ENCODE measurements around the gene ZG16. TPM values are rescaled to one million over a fixed set of nuclear protein-coding genes. Genes with fewer than 3 reads are reported as not detected.
A peak's percentile ranks its signal among the peaks of the same experiment; 100 is the strongest.
"Not testable (repeated sequence)": the region's sequence is repeated elsewhere in the genome, so short reads cannot be mapped to it uniquely, and the experiment has no call there.

Gene ZG16
- total RNA-seq, 4 donors from 2014 or later: not detected

DNA sequence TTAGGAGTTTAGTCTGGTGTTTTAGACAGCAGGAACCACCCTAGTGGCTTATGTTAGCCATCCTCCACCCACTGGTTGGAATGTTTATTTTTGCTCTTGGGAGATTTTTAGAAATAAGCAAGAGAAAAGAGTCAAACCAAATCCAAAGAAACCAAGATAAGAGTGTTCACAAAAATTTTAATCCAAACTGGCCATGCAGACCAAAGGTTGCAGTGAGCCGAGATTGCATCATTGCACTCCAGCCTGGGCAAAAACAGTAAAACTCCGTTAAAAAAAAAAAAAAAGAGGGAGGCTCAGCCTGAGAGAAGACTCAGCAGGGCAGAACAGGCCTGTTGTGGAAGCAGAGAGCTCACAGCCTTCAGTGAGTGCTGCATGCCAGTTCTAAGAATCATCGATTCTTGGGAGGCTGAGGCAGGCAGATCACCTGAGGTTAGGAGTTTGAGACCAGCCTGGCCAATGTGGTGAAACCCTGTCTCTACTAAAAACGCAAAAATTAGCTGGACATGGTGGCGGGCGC is 20.0 kb upstream of the ZG16 start:
- TF ChIP-seq, protein P1, sequence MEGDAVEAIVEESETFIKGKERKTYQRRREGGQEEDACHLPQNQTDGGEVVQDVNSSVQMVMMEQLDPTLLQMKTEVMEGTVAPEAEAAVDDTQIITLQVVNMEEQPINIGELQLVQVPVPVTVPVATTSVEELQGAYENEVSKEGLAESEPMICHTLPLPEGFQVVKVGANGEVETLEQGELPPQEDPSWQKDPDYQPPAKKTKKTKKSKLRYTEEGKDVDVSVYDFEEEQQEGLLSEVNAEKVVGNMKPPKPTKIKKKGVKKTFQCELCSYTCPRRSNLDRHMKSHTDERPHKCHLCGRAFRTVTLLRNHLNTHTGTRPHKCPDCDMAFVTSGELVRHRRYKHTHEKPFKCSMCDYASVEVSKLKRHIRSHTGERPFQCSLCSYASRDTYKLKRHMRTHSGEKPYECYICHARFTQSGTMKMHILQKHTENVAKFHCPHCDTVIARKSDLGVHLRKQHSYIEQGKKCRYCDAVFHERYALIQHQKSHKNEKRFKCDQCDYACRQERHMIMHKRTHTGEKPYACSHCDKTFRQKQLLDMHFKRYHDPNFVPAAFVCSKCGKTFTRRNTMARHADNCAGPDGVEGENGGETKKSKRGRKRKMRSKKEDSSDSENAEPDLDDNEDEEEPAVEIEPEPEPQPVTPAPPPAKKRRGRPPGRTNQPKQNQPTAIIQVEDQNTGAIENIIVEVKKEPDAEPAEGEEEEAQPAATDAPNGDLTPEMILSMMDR (IDR thresholded peaks at IDR 0.05): no peak
- no peak for TF ChIP-seq POLR2A (IDR thresholded peaks at IDR 0.05)
- Histone ChIP-seq H3K27ac (peak overlapping the region; percentile 69 to 78 (median 78)), H3K9me3 (no peaks in the 10 kb centered on the region), H3K4me3 (replicated peaks in 1 of 3) (no peak overlapping the region), H3K27me3 (no peaks in the 10 kb centered on the region), H3K36me3 (no peaks in the 10 kb centered on the region), H3K4me1 (peaks cover 37 to 47% of the 10 kb centered on the region in 2 donors)
- 52 to 54% methylated on average over 6 of the region's 6 CpGs for WGBS, 2 donors
- DNase-seq: peak; percentile 74 to 77
- intact Hi-C loops (cut with DNase I): no loop called here

DNA sequence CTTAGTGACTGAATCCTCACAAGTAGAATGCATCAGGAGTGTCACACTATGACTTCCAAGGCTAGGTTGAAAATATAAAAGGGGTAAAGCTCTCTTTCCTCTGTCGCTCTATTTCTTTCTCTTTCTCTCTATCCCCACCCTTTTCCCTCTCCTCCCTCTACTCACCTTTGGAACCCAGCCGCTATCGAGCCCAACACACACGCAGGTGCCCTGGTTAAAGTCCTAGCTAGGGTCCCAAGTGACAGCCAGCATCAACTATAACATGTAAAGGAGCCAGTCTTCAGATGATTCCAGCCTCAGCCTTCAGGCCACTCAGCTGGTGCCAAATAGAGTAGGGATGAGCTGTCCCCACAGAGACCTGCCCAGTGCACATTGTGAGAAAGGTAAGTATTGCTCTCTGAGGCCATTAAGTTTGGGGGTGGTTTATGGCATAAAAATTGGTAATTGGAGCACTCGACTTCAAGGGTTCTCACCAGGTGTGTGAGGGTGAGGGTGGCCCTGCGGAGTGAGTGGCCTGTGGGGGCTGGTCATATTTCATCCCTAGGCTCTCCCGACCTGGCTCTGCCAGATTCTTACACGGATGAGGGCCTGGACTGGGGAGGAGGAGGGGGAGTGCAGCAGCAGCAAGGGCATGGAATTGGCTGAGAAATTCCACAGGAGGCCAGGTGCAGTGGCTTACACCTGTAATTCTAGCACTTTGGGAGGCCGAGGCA is 17.3 kb upstream of the ZG16 start:
- 45 to 47% methylated on average over 9 of the region's 9 CpGs for WGBS, 2 donors
- TF ChIP-seq POLR2A (IDR thresholded peaks at IDR 0.05): no peak
- TF ChIP-seq, protein P1 (IDR thresholded peaks at IDR 0.05): no peak
- peak; percentile 80 to 84 for DNase-seq
- Histone ChIP-seq H3K27ac (peak overlapping the region; percentile 30 to 46 (median 32)), H3K36me3 (no peaks in the 10 kb centered on the region), H3K27me3 (no peaks in the 10 kb centered on the region), H3K9me3 (no peaks in the 10 kb centered on the region), H3K4me1 (peaks cover 42 to 54% of the 10 kb centered on the region in 2 donors), H3K4me3 (replicated peaks in 1 of 3) (no peak overlapping the region)
- intact Hi-C loops (cut with DNase I): no loop called here

DNA sequence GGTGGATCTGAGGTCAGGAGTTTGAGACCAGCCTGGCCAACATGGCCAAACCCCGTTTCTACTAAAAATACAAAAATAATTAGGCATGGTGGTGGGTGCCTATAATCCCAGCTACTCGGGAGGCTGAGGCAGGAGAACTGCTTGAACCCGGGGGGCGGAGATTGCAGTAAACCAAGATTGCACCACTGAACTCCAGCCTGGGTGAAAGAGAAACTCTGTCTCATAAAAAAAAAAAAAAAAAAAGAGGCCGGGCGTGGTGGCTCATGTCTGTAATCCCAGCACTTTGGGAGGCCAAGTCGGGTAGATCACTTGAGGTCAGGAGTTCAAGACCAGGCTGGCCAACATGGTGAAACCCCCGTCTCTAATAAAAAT is 16.8 kb upstream of the ZG16 start:
- intact Hi-C loops (cut with DNase I); H3K27me3 ChIP-seq; H3K9me3 ChIP-seq; H3K4me3 ChIP-seq (replicated peaks in 1 of 3); H3K36me3 ChIP-seq; DNase-seq: not testable (repeated sequence)
- Histone ChIP-seq H3K4me1 (peaks cover 45 to 53% of the 10 kb centered on the region in 2 donors), H3K27ac (peak overlapping the region in 2 of 3 donors; percentile 32 to 46)
- WGBS, 2 donors: 77 to 78% methylated on average over 8 of the region's 8 CpGs

DNA sequence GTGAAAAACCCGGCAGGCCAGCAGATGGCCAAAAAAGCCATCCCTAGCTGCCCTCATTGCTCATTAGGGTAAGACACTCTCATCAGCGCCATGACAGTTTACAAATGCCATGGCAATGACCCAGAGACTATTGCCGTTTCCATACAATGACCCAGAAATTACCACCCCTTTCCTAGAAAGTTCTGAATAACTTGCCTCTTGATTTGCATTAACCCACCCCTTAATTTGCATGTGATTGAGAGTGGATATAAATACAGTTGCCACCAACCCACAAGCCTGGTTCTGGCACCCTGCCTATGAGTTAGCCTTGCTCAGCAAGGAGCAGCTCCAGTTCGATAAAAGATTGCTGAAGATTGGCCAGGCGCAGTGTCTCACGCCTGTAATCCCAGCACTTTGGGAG is 16.2 kb upstream of the ZG16 start:
- Histone ChIP-seq H3K4me1 (peaks cover 44 to 47% of the 10 kb centered on the region in 2 donors), H3K27ac (peak overlapping the region in 2 of 3 donors; percentile 32 to 46), H3K4me3 (replicated peaks in 1 of 3) (no peak overlapping the region), H3K36me3 (no peaks in the 10 kb centered on the region), H3K27me3 (no peaks in the 10 kb centered on the region), H3K9me3 (no peaks in the 10 kb centered on the region)
- WGBS, 2 donors: 78 to 82% methylated on average over 6 of the region's 6 CpGs
- peak in 1 of 2 donors; percentile 39 for DNase-seq
- TF ChIP-seq POLR2A (IDR thresholded peaks at IDR 0.05): no peak
- TF ChIP-seq, protein P1 (IDR thresholded peaks at IDR 0.05): no peak
- intact Hi-C loops (cut with DNase I): no loop called here

DNA sequence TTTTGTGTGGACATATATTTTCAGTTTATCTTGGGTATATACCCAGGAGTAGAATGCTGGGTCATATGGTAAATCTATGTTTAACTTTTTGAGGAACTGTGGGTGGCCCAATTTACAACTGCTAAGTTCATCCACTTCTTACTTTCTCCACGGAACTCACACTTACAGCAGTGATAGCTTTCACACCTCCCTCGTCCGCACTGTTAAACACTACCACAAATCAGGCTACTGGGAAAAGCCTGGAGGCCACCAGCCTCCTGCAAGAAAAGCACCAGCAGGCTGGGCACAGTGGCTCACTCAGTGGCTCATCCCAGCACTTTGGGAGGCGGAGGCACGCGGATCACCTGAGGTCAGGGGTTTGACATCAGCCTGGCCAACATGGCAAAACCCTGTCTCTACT is 14.7 kb upstream of the ZG16 start:
- TF ChIP-seq, protein P1 (IDR thresholded peaks at IDR 0.05): no peak
- no peak for TF ChIP-seq POLR2A (IDR thresholded peaks at IDR 0.05)
- H3K27ac ChIP-seq: peak overlapping the region in 1 of 3 donors; percentile 24
- WGBS, 2 donors: 91 to 94% methylated on average over 6 of the region's 6 CpGs
- H3K4me1 ChIP-seq: peaks cover 31 to 34% of the 10 kb centered on the region in 2 donors
- no peaks in the 10 kb centered on the region for H3K36me3 ChIP-seq
- intact Hi-C loops (cut with DNase I): no loop called here
- DNase-seq: no peak
- H3K4me3 ChIP-seq (replicated peaks in 1 of 3): no peak overlapping the region
- H3K27me3 ChIP-seq: no peaks in the 10 kb centered on the region
- no peaks in the 10 kb centered on the region for H3K9me3 ChIP-seq
